HCT116 (cell line): Measurements from ENCODE around the gene LDHAL6B. TPM values are rescaled to one million over a fixed set of nuclear protein-coding genes. Genes with fewer than 3 reads are reported as not detected.

ENCODE experiments used
- ATAC-seq: fragments of 200-7000 bp; cut with Tn5 transposase; 2 replicates; pipeline ENCODE4 v1.9.1; 2020; ENCODE audit warnings: mild to moderate bottlenecking, moderate library complexity
- BruUV-seq: library from RNA; stranded (reverse); fragments of 400-500 nt; replicated peaks from 2 replicates; lab custom pipeline; 2021; lab: Mats Ljungman, UMichigan
- CTCF ChIA-PET: fragments of 300-600 bp; sonication (Branson Sonifier 250); formaldehyde crosslinking; loops from one replicate; lab custom pipeline; 2021; ENCODE audit warnings: antibody characterized with exemption; lab: Charles Lee
- POLR2A ChIA-PET: fragments of 300-600, 350-600 bp; sonication (Branson Sonifier 250); formaldehyde crosslinking; loops from one replicate; lab custom pipeline; 2021; ENCODE audit warnings: antibody characterized with exemption; lab: Charles Lee
- RAD21 ChIA-PET, 2 experiments: fragments of 300-600 bp; sonication (Branson Sonifier 250); formaldehyde crosslinking; loops; one replicate each; lab custom pipeline; 2023; ENCODE audit warnings: low total read pairs in 2 of 2; ENCODE audit not compliant: uncharacterized antibody in 2 of 2, unreplicated experiment in 2 of 2, low non-redundant PET in 1 of 2; lab: Charles Lee
- DNase-seq: peaks from one replicate; pipeline ENCODE4 v3.0.0-alpha.2; 2010; ENCODE audit warnings: low read depth, low spot score
- H2AFZ ChIP-seq: fragments of 200-600 bp; shearing (Covaris generic), sonication (generic); 2 replicates; pipeline ENCODE4 v1.6.1; 2017; ENCODE audit warnings: low read depth, mixed run types, mixed read lengths, antibody characterized with exemption, low read length; ENCODE audit not compliant: poor library complexity, severe bottlenecking
- H3K27ac ChIP-seq: 2 replicates; pipeline ENCODE4 v1.5.1; 2012; ENCODE audit warnings: low read depth, low read length
- H3K27me3 ChIP-seq: fragments of 200-600 bp; sonication (generic); 2 replicates; pipeline ENCODE4 v1.6.1; 2016; ENCODE audit warnings: mixed run types, low read length, mixed read lengths; ENCODE audit not compliant: insufficient read depth
- H3K36me3 ChIP-seq, 2 experiments: fragments of 200-500 bp in 1 of 2; fragments of 200-600 bp in 1 of 2; sonication (Bioruptor generic) in 1 of 2; sonication (generic) in 1 of 2; 2 replicates each; pipeline versions ENCODE4 v1.5.1 to v1.6.1; 2014 to 2016; ENCODE audit warnings: low read length in 2 of 2, inconsistent platforms in 1 of 2, mixed read lengths in 1 of 2, mixed run types in 1 of 2; ENCODE audit not compliant: insufficient read depth in 2 of 2, control insufficient read depth in 1 of 2
- H3K4me1 ChIP-seq, 2 experiments: fragments of 200-600 bp in 1 of 2; sonication (generic) in 1 of 2; 2 replicates each; pipeline versions ENCODE4 v1.5.1 to v1.6.1; 2012 to 2017; ENCODE audit warnings: low read length in 2 of 2, inconsistent platforms in 1 of 2, mild to moderate bottlenecking in 1 of 2, mixed read lengths in 1 of 2, mixed run types in 1 of 2, moderate library complexity in 1 of 2; ENCODE audit not compliant: insufficient read depth in 2 of 2, control insufficient read depth in 1 of 2
- H3K4me2 ChIP-seq: fragments of 200-600 bp; sonication (generic); 2 replicates; pipeline ENCODE4 v1.6.1; 2017; ENCODE audit warnings: mixed run types, low read length, mixed read lengths
- H3K4me3 ChIP-seq, 2 experiments: fragments of 200-600 bp in 1 of 2; sonication (generic) in 1 of 2; replicated peaks in 1 of 2; 2 replicates each; pipeline ENCODE4 v1.5.1; 2011 to 2016; ENCODE audit warnings: low read length in 2 of 2, control low read depth in 1 of 2, low read depth in 1 of 2, mild to moderate bottlenecking in 1 of 2, mixed read lengths in 1 of 2, mixed run types in 1 of 2
- H3K79me2 ChIP-seq: fragments of 200-600 bp; sonication (generic); 2 replicates; pipeline ENCODE4 v1.6.1; 2017; ENCODE audit warnings: mild to moderate bottlenecking, mixed run types, low read length, moderate library complexity, mixed read lengths; ENCODE audit not compliant: insufficient read depth
- H3K9ac ChIP-seq: fragments of 200-600 bp; sonication (generic); 2 replicates; pipeline ENCODE4 v1.6.1; 2016; ENCODE audit warnings: low read length, mixed read lengths
- H3K9me2 ChIP-seq: fragments of 200-600 bp; sonication (generic), shearing (Covaris generic); 2 replicates; pipeline ENCODE4 v1.6.1; 2017; ENCODE audit warnings: mixed run types, mild to moderate bottlenecking, moderate library complexity; ENCODE audit not compliant: insufficient read depth
- H3K9me3 ChIP-seq, 2 experiments: fragments of 200-500 bp in 1 of 2; fragments of 200-600 bp in 1 of 2; sonication (Bioruptor generic) in 1 of 2; sonication (generic) in 1 of 2; 2 replicates each; pipeline ENCODE4 v1.6.1; 2014 to 2017; ENCODE audit warnings: low read length in 2 of 2, mixed read lengths in 2 of 2, inconsistent platforms in 1 of 2, low read depth in 1 of 2, mild to moderate bottlenecking in 1 of 2, mixed run types in 1 of 2, moderate library complexity in 1 of 2; ENCODE audit not compliant: control insufficient read depth in 1 of 2, insufficient read depth in 1 of 2
- H4K20me1 ChIP-seq: fragments of 200-600 bp; sonication (generic), shearing (Covaris generic); 2 replicates; pipeline ENCODE4 v1.6.1; 2017; ENCODE audit warnings: mixed run types, mild to moderate bottlenecking, moderate library complexity; ENCODE audit not compliant: insufficient read depth
- ATF3 ChIP-seq: IDR thresholded peaks from 2 replicates; pipeline ENCODE4 v1.6.1; 2012
- CBX3 ChIP-seq: IDR thresholded peaks from 2 replicates; pipeline ENCODE4 v1.6.1; 2012; ENCODE audit warnings: low read depth
- CEBPB ChIP-seq: IDR thresholded peaks from 2 replicates; pipeline ENCODE4 v1.6.1; 2012; ENCODE audit warnings: low read depth
- EZH2 ChIP-seq: fragments of 200-600 bp; sonication (generic); IDR thresholded peaks from 2 replicates; pipeline ENCODE4 v1.6.1; 2017; ENCODE audit warnings: antibody characterized with exemption, mixed run types
- EZH2phosphoT487 ChIP-seq: fragments of 200-600 bp; IDR thresholded peaks from 2 replicates; pipeline ENCODE4 v1.6.1; 2018; ENCODE audit warnings: antibody characterized with exemption, borderline replicate concordance
- POLR2A ChIP-seq: IDR thresholded peaks from 2 replicates; pipeline ENCODE4 v1.7.0; 2011; ENCODE audit warnings: borderline replicate concordance; ENCODE audit not compliant: insufficient read depth, insufficient read length; ENCODE audit errors: extremely low read depth
- RAD21 ChIP-seq: IDR thresholded peaks from 2 replicates; pipeline ENCODE4 v1.6.1; 2012; ENCODE audit warnings: low read depth, mild to moderate bottlenecking
- SP1 ChIP-seq: IDR thresholded peaks from 2 replicates; pipeline ENCODE4 v1.6.1; 2012; ENCODE audit warnings: low read depth
- SRF ChIP-seq: IDR thresholded peaks from 2 replicates; pipeline ENCODE4 v1.6.1; 2012; ENCODE audit warnings: low read depth
- TCF7L2 ChIP-seq: IDR thresholded peaks from 2 replicates; pipeline ENCODE4 v1.7.0; 2011; ENCODE audit warnings: borderline replicate concordance, inconsistent platforms; ENCODE audit not compliant: insufficient read depth, insufficient read length; ENCODE audit errors: extremely low read depth
- YY1 ChIP-seq: IDR thresholded peaks from 2 replicates; pipeline ENCODE4 v1.6.1; 2011; ENCODE audit warnings: low read length, low read depth, moderate library complexity, mild to moderate bottlenecking; ENCODE audit not compliant: insufficient replicate concordance; ENCODE audit errors: extremely low read depth
- intact Hi-C: fragments of 100-400 bp; cut with micrococcal nuclease; formaldehyde crosslinking; loops from 2 replicates; pipeline ENCODE4 v1.10.0; 2022
- total RNA-seq: library from RNA; stranded (reverse); gene quantifications from one replicate; pipeline ENCODE4 v1.2.1, GENCODE V29; 2021; ENCODE audit not compliant: unreplicated experiment
- TF ChIP-seq, protein P1 (sequence below): IDR thresholded peaks from 2 replicates; pipeline ENCODE4 v1.6.1; 2012
- TF ChIP-seq, protein P2 (sequence below): IDR thresholded peaks from 2 replicates; pipeline ENCODE4 v1.6.1; 2011; ENCODE audit warnings: mild to moderate bottlenecking, low read length, moderate library complexity; ENCODE audit not compliant: insufficient replicate concordance; ENCODE audit errors: extremely low read depth

Gene LDHAL6B
- total RNA-seq, 1 experiment from 2014 or later = not detected

DNA sequence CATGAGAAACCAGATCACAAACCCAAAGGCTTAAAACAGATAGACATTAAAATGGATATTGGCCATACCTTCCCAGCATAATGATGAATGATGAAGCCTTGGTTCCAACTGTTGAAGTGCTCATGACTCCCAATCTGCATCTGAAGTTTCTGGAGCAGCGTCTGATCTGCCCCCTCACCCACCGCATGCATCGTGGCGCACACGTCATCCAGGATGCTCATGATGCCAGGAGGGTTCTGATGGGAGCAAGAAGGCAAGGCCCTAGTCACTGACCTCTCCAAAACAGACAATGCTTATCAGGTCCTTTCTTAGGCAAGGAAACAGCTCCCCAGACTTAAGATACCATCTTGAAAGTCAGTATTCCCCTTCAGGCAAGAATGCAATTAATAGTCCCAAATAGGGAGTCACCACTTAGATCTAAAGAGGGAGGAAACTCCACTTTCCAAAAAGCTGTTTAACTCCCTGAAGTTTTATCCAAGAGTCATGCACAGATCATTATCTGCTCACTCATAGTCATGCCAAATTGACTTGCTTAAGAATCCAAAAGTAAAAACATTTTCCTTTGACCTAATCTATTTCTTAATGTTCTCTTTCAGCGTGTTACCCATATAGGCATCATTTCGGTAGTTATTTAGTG is 2.1 kb downstream of the LDHAL6B start:
- peaks cover 6 to 27% of the 10 kb centered on the region in 2 experiments; a peak in 2 of 4 replicates for H3K36me3 ChIP-seq
- no peak overlapping the region for H3K4me2 ChIP-seq
- no peaks in the 10 kb centered on the region for H3K9me2 ChIP-seq
- POLR2A ChIA-PET = no interaction called here
- no peaks in the 10 kb centered on the region for H3K9me3 ChIP-seq
- H2AFZ ChIP-seq = no peak overlapping the region
- intact Hi-C loops = no loop called here
- no peak overlapping the region for H3K27ac ChIP-seq
- DNase-seq (no peak), ATAC-seq (no peak)
- no peaks in the 10 kb centered on the region for H4K20me1 ChIP-seq
- no peaks in the 10 kb centered on the region for H3K27me3 ChIP-seq
- TF ChIP-seq EZH2 (no peak), SP1 (no peak), RAD21 (no peak), POLR2A (no peak), EZH2phosphoT487 (no peak), TCF7L2 (no peak), CBX3 (no peak), YY1 (no peak), ATF3 (no peak), CEBPB (no peak), SRF (no peak)
- TF ChIP-seq, protein P1, sequence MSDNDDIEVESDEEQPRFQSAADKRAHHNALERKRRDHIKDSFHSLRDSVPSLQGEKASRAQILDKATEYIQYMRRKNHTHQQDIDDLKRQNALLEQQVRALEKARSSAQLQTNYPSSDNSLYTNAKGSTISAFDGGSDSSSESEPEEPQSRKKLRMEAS = no peak
- TF ChIP-seq, protein P2, sequence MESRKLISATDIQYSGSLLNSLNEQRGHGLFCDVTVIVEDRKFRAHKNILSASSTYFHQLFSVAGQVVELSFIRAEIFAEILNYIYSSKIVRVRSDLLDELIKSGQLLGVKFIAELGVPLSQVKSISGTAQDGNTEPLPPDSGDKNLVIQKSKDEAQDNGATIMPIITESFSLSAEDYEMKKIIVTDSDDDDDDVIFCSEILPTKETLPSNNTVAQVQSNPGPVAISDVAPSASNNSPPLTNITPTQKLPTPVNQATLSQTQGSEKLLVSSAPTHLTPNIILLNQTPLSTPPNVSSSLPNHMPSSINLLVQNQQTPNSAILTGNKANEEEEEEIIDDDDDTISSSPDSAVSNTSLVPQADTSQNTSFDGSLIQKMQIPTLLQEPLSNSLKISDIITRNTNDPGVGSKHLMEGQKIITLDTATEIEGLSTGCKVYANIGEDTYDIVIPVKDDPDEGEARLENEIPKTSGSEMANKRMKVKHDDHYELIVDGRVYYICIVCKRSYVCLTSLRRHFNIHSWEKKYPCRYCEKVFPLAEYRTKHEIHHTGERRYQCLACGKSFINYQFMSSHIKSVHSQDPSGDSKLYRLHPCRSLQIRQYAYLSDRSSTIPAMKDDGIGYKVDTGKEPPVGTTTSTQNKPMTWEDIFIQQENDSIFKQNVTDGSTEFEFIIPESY = no peak
- no TSS peak for BruUV-seq
- H3K4me1 ChIP-seq = no peaks in the 10 kb centered on the region
- CTCF ChIA-PET = no interaction called here
- H3K9ac ChIP-seq = no peak overlapping the region
- RAD21 ChIA-PET = no interaction called here
- no peaks in the 10 kb centered on the region for H3K79me2 ChIP-seq
- no peak overlapping the region for H3K4me3 ChIP-seq
